Fibroblast of villous mesenchyme (primary cell): ENCODE results near the gene MED16. TPM values are rescaled to one million over a fixed set of nuclear protein-coding genes. Genes with fewer than 3 reads are reported as not detected.

ENCODE experiments used
- DNase-seq: peaks from one replicate; pipeline ENCODE4 v3.0.0-alpha.2; 2010; ENCODE audit warnings: low read depth
- H3K4me3 ChIP-seq: 2 replicates; pipeline ENCODE4 v1.5.1; 2011; ENCODE audit warnings: low read depth, mild to moderate bottlenecking, low read length
- total RNA-seq: library from RNA; depleted of rRNA; stranded (reverse); fragments of >200 nt; gene quantifications from 2 replicates; pipeline ENCODE4 v1.2.3, GENCODE V29; 2012
- TF ChIP-seq, protein P1 (sequence below): IDR thresholded peaks from 2 replicates; pipeline ENCODE4 v1.5.1; 2012; ENCODE audit warnings: low read depth, mild to moderate bottlenecking, low read length; ENCODE audit not compliant: insufficient read depth

Gene MED16
- total RNA-seq, 1 donor: 26.8 TPM

GRCh38 chr19:873561-874041 lies 19.4 kb downstream of the MED16 start:
- TF ChIP-seq, protein P1, sequence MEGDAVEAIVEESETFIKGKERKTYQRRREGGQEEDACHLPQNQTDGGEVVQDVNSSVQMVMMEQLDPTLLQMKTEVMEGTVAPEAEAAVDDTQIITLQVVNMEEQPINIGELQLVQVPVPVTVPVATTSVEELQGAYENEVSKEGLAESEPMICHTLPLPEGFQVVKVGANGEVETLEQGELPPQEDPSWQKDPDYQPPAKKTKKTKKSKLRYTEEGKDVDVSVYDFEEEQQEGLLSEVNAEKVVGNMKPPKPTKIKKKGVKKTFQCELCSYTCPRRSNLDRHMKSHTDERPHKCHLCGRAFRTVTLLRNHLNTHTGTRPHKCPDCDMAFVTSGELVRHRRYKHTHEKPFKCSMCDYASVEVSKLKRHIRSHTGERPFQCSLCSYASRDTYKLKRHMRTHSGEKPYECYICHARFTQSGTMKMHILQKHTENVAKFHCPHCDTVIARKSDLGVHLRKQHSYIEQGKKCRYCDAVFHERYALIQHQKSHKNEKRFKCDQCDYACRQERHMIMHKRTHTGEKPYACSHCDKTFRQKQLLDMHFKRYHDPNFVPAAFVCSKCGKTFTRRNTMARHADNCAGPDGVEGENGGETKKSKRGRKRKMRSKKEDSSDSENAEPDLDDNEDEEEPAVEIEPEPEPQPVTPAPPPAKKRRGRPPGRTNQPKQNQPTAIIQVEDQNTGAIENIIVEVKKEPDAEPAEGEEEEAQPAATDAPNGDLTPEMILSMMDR: no peak
- H3K4me3 ChIP-seq: no peak overlapping the region
- DNase-seq: no peak

GRCh38 chr19:873084-873483 lies 19.9 kb downstream of the MED16 start:
- H3K4me3 ChIP-seq: no peak overlapping the region
- DNase-seq: peak; percentile 90
- TF ChIP-seq, protein P1: no peak

DNA sequence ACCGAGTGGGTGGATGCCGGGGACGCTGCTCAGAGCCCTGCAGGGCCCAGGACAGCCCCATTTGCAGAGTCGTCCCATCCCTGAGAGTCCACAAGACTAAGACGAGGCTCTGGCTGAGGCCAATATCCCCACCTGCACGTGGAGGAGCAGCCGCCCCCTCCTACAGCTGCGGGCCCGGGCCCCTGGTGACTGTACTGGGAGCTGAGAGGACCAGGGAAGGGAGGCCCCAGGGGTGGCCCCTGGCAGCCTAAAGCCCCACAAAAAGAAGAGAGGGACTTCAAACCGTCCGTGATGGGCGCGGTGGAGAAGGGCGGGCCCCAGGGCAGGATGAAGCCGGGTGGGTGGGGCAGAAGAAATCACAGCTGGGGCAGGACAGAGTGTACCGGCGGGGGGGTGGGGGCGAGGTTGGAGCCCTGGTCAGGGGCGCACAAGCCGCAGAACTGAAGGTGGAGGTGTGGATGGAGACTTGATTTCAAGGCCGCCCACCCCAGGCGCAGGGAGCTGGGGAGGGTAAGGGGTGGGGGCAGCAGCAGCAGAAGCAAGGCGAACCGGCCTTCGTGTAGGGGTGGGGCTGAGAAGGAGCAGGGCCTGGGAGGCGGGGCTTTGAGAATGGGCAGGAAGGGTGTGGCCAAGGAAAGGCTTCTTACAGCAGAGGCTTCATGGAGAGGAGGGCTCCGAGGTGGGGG lies 20.6 kb downstream of the MED16 start:
- TF ChIP-seq, protein P1: no peak
- peak; percentile 93 for DNase-seq
- peak overlapping the region; percentile 47 for H3K4me3 ChIP-seq

- peak; percentile 72 for DNase-seq
- TF ChIP-seq, protein P1: no peak
Measured at GRCh38 chr19:871446-872265, 21.3 kb downstream of the MED16 start.

GRCh38 chr19:870963-871401 lies 22.0 kb downstream of the MED16 start:
- TF ChIP-seq, protein P1: no peak
- H3K4me3 ChIP-seq: no peak overlapping the region
- peak; percentile 55 for DNase-seq

More at GRCh38 chr19:871446-872265, 21.3 kb downstream of the MED16 start:
- H3K4me3 ChIP-seq: peak overlapping the region; percentile 47

- DNase-seq: no peak
- H3K4me3 ChIP-seq: no peak overlapping the region
- TF ChIP-seq, protein P1: no peak
Measured at GRCh38 chr19:870314-870713, 22.7 kb downstream of the MED16 start.
